Measurements from ENCODE around the gene MIER3.

The MIER3 gene

DNA sequence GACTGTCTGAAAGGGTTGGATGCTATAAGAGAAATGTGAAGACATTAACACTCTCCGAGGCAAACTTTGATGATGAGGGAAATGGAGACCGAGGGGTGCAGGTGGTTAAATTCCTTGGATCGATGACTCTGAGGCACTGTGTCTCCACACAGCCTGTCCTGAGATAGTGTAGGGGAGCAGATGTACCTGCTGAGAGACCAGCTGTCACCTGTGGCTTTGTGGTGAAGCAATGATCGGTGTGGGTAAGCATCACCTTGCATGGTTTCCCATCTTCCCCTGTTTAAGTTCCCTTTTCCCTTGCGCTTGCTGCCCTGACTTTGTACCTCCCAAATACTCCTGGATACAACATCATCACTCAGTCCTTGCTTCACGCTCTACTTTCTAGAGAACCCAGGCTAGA is 9.8 kb upstream of the MIER3 start:
- no peak for DNase-seq (ENCODE audit: low read depth in 2 of 2)

DNA sequence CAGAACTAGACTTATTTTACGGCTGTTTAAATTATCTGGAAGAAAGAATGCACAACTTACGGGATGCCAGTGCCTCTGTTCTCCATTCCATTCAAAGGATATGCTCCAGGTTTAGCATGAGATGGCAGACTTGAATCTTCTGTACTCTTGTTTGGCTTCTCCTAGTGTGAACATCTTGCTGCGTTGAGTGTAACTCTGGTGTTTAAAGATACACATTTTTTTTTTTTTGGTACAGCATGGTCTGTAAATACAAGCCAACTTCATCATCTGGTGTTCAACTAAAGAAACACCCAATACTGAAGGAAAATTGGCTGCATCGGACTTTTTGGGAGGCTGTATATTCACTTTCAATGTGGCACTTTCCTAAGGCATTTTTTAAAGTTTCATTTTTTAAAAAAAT is 7.4 kb upstream of the MIER3 start:
- no peak for DNase-seq (ENCODE audit: low read depth in 2 of 2)

DNA sequence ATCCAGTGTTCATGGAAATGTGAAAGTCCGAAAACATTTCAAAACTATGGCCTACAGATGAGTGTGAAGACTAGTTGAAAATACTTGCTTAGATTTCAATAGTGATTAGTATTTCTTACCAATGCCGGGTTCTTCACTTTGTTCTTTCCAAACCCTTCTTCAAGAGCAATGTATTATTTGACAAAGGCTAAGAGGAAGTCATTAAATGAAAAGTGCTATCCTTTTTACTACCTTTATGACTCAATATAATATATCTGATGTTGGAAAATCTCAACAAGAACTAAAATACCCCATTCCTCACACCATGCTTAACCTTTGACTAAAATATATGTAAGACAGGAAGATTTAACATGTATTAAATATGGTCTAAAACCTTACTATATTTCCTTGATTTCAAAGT is 6.7 kb upstream of the MIER3 start:
- no peak for DNase-seq (ENCODE audit: low read depth in 2 of 2)

- no peak for DNase-seq (ENCODE audit: low read depth in 2 of 2)
These were observed 2.3 kb upstream of the MIER3 start for GRCh38 chr5:56954262-56954661.

- DNase-seq (ENCODE audit: low read depth in 2 of 2) = peak in 1 of 2 donors; percentile 5
These were observed 587 bp downstream of the MIER3 start for GRCh38 chr5:56951126-56951945.

DNA sequence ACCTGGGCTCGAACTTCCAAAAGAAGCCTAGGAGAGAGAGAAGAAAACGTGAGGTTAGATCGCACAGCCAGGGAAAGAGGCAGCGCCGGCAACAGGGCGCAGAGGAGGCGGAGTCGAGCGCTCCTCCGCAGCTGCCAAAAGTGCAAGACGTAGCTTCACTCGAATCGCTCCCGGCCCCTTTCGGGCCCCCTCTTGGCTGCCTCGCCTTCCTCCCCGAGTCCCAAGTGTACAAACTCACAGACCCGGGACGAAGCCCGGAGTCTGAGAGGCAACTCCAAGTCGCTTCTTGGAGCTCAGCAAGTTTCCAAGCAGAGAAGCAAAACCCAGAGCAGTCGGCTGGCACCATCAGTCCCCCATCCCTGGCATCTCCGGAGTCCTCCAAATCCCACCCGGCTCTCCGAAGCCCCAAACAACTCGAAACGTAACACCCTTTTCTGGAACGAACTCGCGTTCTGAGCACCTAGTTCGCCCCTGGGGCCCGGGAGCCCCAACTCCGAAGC is 1.2 kb downstream of the MIER3 start:
- peak in 1 of 2 donors; percentile 43 for DNase-seq (ENCODE audit: low read depth in 2 of 2)

- DNase-seq (ENCODE audit: low read depth in 2 of 2) = no peak
These were observed 4.9 kb downstream of the MIER3 start for GRCh38 chr5:56947052-56947451.

- no peak for DNase-seq (ENCODE audit: low read depth in 2 of 2)
These were observed 9.9 kb downstream of the MIER3 start for GRCh38 chr5:56941981-56942380.

GRCh38 chr5:56938858-56939257 is 13.1 kb downstream of the MIER3 start:
- no peak for DNase-seq (ENCODE audit: low read depth in 2 of 2)

GRCh38 chr5:56934325-56934724 is 17.6 kb downstream of the MIER3 start:
- DNase-seq (ENCODE audit: low read depth in 2 of 2) = no peak

DNA sequence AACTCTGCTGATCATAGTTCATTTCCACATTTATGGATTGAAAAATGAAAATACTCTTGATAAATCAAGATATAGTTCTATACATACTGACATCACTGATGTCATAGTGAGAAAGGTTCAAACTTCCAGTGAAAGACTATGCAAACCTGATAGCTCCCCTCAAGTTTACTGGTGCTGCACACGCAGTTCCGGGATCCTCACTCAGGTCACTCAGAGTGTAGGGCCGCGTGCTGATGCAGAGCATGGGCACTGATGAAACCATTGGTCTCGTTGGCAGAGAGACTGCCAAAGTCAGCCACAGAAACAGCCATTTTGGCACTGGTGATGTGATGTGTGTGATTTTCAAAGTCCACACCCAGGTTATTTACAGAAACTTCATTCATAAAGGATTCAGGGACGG is 29.0 kb downstream of the MIER3 start:
- no peak for DNase-seq (ENCODE audit: low read depth in 2 of 2)

- no peak for DNase-seq (ENCODE audit: low read depth in 2 of 2)
These were observed 31.8 kb downstream of the MIER3 start for GRCh38 chr5:56919942-56920662.

GRCh38 chr5:56918054-56918453 is 33.9 kb downstream of the MIER3 start:
- no peak for DNase-seq (ENCODE audit: low read depth in 2 of 2)

DNA sequence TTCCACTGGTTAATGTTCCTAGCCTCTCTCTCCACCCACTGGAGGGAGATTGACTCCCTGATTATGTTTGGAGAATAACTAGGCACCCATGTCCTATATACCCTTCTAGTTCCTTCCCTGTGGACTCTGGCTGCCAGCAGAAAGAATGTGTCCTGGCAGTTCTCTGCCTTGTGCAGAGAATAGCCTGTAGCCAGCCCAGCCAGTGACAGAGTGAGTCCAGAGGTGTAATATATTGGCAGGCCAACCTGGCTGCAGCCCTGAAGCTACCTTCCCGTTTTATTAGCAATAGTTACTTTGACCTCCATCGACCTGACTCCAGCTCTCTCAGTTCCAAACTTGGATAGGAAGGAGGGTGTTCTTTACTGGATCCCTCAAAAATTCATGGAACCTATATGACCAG is 34.4 kb downstream of the MIER3 start:
- no peak for DNase-seq (ENCODE audit: low read depth in 2 of 2)

- no peak for DNase-seq (ENCODE audit: low read depth in 2 of 2)
These were observed 37.2 kb downstream of the MIER3 start for GRCh38 chr5:56914678-56915077.

- DNase-seq (ENCODE audit: low read depth in 2 of 2) = no peak
These were observed 38.2 kb downstream of the MIER3 start for GRCh38 chr5:56913766-56914165.

GRCh38 chr5:56910210-56910965 is 41.5 kb downstream of the MIER3 start:
- peak in 1 of 2 donors; percentile 24 for DNase-seq (ENCODE audit: low read depth in 2 of 2)

DNA sequence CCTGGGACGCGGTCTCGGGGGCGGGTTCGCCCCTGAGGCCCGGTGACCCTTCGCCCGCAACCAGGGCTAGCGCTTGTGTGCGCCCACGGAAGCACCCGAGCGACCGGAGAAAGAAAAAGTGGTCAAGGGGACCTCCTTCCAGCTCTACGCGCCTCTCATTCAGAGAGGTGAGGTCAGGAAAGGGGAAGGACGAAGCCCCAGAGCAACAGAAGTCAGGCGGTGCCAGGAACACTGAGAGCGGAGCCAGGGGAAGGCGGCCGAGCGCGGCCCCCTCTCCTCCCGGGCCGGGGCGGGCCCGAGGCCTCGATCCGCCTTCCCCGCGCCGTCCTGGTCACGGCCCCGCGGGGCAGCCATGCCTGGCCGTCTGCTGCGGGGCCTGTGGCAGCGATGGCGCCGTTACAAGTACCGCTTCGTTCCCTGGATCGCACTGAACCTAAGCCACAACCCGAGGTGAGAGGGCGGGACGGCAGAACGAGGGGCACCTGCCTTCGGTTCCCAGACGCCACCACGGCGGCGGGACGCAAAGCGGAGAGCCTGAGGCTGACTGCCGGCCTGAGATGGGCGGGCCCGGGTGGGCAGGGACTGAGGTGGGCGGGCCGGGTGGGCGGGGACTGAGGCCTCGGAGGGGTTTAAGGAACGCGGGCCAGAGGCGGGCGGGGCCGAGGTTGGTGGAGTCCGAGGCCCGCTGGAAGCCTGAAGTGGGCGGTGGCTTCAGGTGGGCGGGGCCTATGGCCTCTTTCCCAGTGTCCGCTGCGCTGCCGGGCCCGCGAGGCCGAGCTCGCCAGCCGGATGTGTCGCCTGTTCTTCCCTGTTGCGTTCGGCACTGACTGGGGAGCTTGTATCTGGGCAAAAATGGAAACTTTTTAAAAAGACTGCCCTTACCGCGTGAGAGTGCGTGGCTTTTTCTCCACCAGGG is 42.4 kb downstream of the MIER3 start, which contains the start of gene SETD9:
TSS of gene SETD9 (plus strand) at position 303 of the 916 bp plus-strand sequence. CDS start at position 353, 50 bp downstream.
- DNase-seq (ENCODE audit: low read depth in 2 of 2) = peak; percentile 75 to 89

DNA sequence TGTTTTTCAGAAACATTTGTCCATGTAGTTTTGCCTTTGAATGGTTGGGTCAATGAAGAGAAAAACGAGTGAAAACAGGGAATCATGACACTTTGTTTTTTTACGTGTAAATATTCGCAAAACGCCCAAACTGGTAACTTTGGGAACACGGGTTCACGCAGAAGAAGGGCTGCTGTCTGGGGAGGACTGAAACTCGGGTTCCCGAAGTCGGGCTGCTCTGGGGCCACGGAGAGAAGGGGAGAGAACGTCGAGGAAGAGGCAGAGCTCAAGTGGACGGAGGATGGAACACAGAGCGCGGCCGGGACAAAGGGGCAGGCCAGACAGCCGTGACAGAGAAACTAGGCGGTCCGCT is 43.0 kb downstream of the MIER3 start:
- no peak for DNase-seq (ENCODE audit: low read depth in 2 of 2)

GRCh38 chr5:56900858-56901578 is 50.9 kb downstream of the MIER3 start:
- no peak for DNase-seq (ENCODE audit: low read depth in 2 of 2)

All from stimulated activated CD8-positive, alpha-beta memory T cell treated with anti-CD3 and anti-CD28 coated beads, Interleukin-7, amount 100 ng/mL, for 4 hours (primary cell).